ENCODE measurements around the gene ALG6.
"Not testable (repeated sequence)": the region's sequence is repeated elsewhere in the genome, so short reads cannot be mapped to it uniquely, and the experiment has no call there.

The ALG6 gene

DNA sequence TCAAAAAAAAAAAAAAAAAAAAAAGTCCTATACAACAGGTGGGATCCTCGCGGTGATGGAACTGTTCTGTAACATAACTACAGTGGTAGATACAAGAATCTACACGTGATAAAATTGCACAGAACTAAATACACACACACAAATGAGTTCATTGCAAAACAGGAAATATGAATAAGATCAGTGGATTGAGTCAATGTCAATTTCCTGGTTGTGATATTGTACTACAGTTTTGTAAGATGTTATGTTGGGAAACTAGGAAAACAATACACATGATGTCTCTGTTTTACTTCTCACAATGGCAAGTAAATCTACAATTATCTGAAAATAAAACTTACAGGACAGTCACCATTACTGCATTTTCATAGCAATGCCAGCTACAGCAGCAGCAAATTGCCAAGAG is 95.8 kb downstream of the ALG6 start:
- FAIRE-seq (no peak), DNase-seq (ENCODE audit: insufficient read length, low spot score) (no peak)
- TF ChIP-seq, protein P1, sequence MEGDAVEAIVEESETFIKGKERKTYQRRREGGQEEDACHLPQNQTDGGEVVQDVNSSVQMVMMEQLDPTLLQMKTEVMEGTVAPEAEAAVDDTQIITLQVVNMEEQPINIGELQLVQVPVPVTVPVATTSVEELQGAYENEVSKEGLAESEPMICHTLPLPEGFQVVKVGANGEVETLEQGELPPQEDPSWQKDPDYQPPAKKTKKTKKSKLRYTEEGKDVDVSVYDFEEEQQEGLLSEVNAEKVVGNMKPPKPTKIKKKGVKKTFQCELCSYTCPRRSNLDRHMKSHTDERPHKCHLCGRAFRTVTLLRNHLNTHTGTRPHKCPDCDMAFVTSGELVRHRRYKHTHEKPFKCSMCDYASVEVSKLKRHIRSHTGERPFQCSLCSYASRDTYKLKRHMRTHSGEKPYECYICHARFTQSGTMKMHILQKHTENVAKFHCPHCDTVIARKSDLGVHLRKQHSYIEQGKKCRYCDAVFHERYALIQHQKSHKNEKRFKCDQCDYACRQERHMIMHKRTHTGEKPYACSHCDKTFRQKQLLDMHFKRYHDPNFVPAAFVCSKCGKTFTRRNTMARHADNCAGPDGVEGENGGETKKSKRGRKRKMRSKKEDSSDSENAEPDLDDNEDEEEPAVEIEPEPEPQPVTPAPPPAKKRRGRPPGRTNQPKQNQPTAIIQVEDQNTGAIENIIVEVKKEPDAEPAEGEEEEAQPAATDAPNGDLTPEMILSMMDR (IDR thresholded peaks at IDR 0.05; ENCODE audit: insufficient read depth, missing control alignments) = no peak

DNA sequence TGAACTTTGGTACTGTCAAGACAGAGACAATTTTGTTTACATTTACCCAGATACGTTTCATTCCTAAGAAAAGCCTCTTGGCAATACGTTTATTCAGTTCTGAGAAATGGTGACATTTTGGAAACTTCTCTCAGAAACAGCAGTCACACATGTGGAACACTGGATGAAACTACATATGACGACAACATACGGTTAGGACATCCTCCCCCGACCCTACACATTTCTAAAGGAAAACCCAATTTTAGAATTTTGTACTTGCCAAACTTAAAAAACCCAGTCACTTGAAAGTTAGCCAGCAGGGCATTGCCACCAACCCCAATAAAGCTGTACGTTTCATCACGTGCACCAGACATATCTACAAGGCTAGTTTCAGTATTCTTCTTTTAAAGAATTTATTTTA is 98.8 kb downstream of the ALG6 start:
- TF ChIP-seq, protein P1 (IDR thresholded peaks at IDR 0.05; ENCODE audit: insufficient read depth, missing control alignments) = no peak
- no peak for DNase-seq (ENCODE audit: insufficient read length, low spot score)

DNA sequence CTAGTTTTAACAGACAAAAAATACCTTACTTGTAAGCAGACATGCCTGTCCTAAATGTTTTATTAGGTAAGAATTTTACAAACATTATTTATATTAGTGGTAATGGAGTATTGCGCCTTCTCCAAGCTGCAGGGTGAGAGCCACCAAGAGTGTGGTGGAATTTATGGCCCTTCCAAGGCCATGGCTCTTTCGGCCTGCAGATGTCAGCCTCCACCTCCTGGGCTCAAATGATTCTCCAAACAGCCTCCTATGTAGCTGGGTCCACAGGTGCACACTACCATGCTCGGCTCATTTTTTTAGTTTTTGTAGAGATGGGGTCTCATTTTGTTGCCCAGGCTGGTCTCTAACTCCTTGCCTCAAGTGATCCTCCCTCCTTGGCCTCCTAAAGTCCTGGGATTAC is 99.3 kb downstream of the ALG6 start:
- no peak for DNase-seq (ENCODE audit: insufficient read length, low spot score)

More for the DNA sequence above, 98.8 kb downstream of the ALG6 start:
- no peak for FAIRE-seq

DNA sequence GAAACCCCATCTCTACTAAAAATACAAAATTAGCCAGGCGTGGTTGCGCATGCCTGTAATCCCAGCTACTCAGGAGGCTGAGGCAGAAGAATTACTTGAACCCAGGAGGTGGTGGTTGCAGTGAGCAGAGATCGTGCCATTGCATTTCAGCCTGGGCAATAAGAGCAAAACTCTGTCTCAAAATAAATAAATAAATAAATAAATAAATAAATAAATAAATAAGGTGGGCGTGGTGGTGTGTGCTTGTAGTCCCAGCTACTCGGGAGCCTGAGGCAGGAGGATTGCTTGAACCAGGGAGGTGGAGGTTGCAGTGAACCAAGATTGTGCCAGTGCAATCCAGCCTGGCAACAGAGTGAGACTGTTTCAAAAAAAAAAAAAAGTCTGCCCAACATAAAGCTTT is 101.3 kb downstream of the ALG6 start:
- not testable (repeated sequence) for FAIRE-seq

More for the DNA sequence above, 99.3 kb downstream of the ALG6 start:
- TF ChIP-seq, protein P1 (IDR thresholded peaks at IDR 0.05; ENCODE audit: insufficient read depth, missing control alignments) = peak; percentile 4
- no peak for FAIRE-seq

DNA sequence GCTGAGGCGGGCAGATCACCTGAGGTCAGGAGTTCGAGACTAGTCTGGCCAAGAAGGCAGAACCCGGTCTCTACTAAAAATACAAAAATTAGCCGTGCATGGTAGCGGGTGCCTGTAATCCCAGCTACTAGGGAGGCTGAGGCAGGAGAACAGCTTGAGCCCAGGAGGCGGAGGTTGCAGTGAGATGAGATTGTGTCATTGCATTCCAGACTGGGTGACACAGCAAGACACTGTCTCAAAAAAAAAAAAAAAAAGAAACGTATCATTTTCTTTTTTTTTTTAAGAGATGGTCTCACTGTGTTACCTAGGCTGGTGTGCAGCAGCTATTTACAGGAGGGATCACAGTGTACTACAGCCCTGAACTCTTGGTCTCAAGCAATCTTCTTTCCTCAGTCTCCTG is 108.3 kb downstream of the ALG6 start:
- no peak for FAIRE-seq
- DNase-seq (ENCODE audit: insufficient read length, low spot score) = no peak
- TF ChIP-seq, protein P1 (IDR thresholded peaks at IDR 0.05; ENCODE audit: insufficient read depth, missing control alignments) = no peak

More for the DNA sequence above, 101.3 kb downstream of the ALG6 start:
- not testable (repeated sequence) for DNase-seq (ENCODE audit: insufficient read length, low spot score)

DNA sequence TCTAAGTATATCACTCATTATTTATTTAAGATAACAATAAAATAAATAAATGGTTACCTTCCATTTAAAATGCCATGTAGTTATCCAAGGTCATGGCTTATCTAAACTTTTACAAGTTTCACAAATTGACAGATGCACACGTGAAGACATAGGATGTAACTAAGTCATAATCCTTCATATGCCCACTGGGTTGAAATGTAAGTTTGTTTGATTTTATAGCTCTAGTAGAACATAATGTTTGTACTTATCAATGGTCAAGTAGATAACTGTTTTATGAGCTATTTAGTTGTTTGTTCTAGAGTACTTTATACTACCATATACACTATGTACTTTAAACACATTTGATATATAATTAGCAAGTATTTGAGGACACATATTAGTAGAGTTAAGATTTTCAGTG is 112.6 kb downstream of the ALG6 start:
- TF ChIP-seq, protein P1 (IDR thresholded peaks at IDR 0.05; ENCODE audit: insufficient read depth, missing control alignments) = no peak

DNA sequence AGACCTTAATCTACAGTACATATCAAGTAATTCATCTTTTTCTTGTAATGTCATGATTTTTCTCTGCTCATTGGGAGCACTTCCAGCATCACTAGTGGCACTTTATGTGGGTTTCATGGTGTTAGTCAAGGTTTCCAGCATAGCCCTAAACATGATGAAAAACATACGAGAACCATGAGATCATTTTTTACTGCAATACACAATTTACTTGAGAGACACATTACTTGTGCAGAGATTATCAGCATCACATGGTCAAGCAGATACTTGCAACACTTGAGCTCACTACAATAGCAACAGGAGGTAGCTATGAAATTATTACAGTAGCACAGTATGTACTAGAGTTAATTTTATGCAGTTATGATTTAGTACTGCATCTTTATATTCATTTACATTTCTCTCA is 119.2 kb downstream of the ALG6 start:
- TF ChIP-seq, protein P1 (IDR thresholded peaks at IDR 0.05; ENCODE audit: insufficient read depth, missing control alignments) = no peak
- FAIRE-seq = no peak
- DNase-seq (ENCODE audit: insufficient read length, low spot score) = no peak

More for the DNA sequence above, 112.6 kb downstream of the ALG6 start:
- DNase-seq (ENCODE audit: insufficient read length, low spot score) (no peak), FAIRE-seq (peak; percentile 38)

All from D721Med (cell line).